ENCODE results near the gene NUDT3. TPM values are rescaled to one million over a fixed set of nuclear protein-coding genes. Genes with fewer than 3 reads are reported as not detected.
A peak's percentile ranks its signal among the peaks of the same experiment; 100 is the strongest.

Gene NUDT3
- total and polyA plus RNA-seq, 9 of the 15 experiments (the other 6 are each of a cell fraction or from before 2014, with no cell fraction given) = 5.4 to 81.2 (median 56.4) TPM

GRCh38 chr6:34386316-34387137 is 5.9 kb downstream of the NUDT3 start (continued):
- TF ChIP-seq, protein P1, sequence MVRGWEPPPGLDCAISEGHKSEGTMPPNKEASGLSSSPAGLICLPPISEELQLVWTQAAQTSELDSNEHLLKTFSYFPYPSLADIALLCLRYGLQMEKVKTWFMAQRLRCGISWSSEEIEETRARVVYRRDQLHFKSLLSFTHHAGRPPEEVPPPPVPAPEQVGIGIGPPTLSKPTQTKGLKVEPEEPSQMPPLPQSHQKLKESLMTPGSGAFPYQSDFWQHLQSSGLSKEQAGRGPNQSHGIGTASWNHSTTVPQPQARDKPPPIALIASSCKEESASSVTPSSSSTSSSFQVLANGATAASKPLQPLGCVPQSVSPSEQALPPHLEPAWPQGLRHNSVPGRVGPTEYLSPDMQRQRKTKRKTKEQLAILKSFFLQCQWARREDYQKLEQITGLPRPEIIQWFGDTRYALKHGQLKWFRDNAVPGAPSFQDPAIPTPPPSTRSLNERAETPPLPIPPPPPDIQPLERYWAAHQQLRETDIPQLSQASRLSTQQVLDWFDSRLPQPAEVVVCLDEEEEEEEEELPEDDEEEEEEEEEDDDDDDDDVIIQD (CRISPR knock-in tag; IDR thresholded peaks at IDR 0.05) = no peak
- TF ChIP-seq FOXA1 (IDR thresholded peaks at IDR 0.05; ENCODE audit: borderline replicate concordance) (no peak), NR2F6 (CRISPR knock-in tag; IDR thresholded peaks at IDR 0.05) (no peak), EP300 (IDR thresholded peaks at IDR 0.05; ENCODE audit: low read length) (no peak), POLR2AphosphoS5 (IDR thresholded peaks at IDR 0.05; ENCODE audit: control insufficient read depth, insufficient read depth, low read depth, low read length) (no peak), TCF3 (CRISPR knock-in tag; IDR thresholded peaks at IDR 0.05) (no peak), EHMT2 (IDR thresholded peaks at IDR 0.05) (no peak), CBX2 (IDR thresholded peaks at IDR 0.05; ENCODE audit: insufficient read depth, low read length, poor library complexity, severe bottlenecking) (no peak), ZNF561 (CRISPR knock-in tag; conservative IDR thresholded peaks at IDR 0.05) (no peak), NONO (IDR thresholded peaks at IDR 0.05; ENCODE audit: low read depth in 2 of 2, low read length in 1 of 2) (no peak), ZNF121 (CRISPR knock-in tag; conservative IDR thresholded peaks at IDR 0.05) (peak; percentile 68), GATA2 (CRISPR knock-in tag; IDR thresholded peaks at IDR 0.05) (no peak), STAT6 (CRISPR knock-in tag; IDR thresholded peaks at IDR 0.05) (no peak), RUNX1 (IDR thresholded peaks at IDR 0.05; ENCODE audit: low read depth) (no peak), TAF7 (tag; IDR thresholded peaks at IDR 0.05) (no peak), MCM5 (IDR thresholded peaks at IDR 0.05; ENCODE audit: low read depth) (no peak), DDX20 (tag; IDR thresholded peaks at IDR 0.05; ENCODE audit: low read depth) (no peak), MAFG (tag; conservative IDR thresholded peaks at IDR 0.05) (peak; percentile 32; the same call in 1 of the 2 replicates)
